NCI-H774 (cell line): ENCODE data around the gene AP4E1.
"Not testable (repeated sequence)": the region's sequence is repeated elsewhere in the genome, so short reads cannot be mapped to it uniquely, and the experiment has no call there.

ENCODE experiments used
- DNase-seq: peaks from one replicate; lab custom pipeline; 2025; lab: John Stamatoyannopoulos, UW

Gene AP4E1

DNA sequence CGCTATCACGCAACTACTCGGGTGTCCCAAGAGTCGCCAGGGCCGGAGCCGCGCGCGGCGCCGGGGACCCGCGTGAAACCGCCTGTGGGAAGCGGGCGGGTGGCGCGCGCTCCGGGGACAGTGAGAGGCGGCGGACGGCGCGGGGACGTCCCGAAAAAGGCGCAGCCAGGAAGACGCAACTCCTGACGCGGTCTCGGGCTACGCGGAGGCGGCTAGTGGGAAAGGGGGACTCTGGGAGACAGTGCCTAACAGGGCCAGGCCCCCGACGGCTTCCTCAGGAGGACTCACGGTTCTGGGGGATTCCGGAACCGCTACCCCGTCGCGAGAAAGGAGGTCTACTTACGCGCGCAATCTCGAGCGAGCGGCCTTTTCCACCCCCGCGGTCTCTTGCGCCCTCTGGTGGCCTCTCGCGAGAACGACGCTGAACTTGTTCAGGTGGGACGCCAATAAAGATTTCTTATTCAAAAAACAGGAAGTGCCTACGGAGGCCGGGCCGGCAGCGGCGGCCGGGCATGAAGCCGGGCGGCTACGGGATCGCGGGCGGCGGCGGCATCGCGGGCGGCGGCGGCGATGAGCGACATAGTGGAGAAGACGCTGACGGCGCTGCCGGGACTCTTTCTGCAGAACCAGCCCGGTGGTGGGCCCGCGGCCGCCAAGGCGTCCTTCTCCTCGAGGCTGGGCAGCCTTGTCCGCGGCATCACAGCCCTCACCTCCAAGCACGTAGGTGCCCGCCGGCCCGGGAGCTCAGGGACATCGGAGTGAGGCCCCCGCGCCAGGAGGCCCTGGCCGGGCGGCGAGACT is at the start of gene AP4E1:
TSS of gene AP4E1 (plus strand) at position 475 of the 801 bp plus-strand sequence. CDS start at position 571, 96 bp downstream.
- DNase-seq: peak; percentile 84

DNA sequence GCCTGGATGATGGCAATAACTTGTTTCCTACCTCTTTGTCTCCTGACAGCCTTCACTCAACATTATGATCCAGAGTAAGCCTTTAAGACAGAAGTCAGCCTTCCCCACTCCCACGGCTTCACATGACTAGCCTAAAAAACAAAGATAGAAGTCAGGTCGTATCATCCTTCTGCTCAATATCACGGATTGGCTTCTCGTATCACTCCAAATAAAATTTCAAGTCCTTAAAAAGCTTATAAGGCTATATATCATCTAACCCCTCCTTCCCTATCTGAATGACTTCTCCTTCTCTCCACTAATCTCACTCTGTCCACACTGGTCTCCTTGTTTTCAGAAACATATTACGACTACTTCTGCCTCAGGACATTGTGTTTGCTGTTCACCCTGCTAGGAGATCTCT is 47.7 kb upstream of the AP4E1 start:
- no peak for DNase-seq

DNA sequence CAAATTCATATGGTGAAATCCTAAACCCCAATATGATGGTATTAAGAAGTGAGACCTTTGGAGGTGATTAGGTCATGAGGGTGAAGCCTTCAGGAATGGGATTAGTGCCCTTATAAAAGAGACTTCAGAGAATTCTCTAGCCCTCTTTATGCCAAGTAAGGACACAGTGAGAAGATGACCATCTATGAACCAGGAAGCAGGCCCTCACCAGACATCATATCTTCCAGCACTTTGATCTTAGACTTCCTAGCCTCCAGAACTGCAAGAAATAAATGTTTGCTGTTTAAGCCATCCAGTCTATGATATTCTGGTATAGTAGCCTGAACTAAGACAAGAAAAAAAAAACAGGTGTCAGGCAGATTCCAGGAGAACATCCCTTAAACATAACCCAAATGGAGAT is 45.9 kb upstream of the AP4E1 start:
- DNase-seq: no peak

DNA sequence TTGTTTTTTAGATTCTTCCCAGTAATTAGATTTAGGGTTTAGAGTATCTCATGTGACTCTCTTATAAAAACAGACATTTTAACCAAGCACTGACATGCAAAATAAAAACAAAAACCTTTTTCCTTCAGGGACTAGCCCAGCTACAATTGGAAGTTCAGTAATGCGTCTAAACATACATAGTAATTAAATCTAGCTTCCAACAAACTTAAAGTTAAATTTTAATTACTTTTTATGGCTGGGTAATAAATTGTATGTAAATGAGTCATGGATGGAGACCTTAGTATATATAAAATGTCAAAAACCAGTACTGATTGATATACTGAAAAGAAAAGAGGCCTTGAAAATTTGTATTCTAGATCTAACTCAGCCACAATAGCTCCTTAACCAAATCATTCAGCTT is 43.6 kb upstream of the AP4E1 start:
- no peak for DNase-seq

DNA sequence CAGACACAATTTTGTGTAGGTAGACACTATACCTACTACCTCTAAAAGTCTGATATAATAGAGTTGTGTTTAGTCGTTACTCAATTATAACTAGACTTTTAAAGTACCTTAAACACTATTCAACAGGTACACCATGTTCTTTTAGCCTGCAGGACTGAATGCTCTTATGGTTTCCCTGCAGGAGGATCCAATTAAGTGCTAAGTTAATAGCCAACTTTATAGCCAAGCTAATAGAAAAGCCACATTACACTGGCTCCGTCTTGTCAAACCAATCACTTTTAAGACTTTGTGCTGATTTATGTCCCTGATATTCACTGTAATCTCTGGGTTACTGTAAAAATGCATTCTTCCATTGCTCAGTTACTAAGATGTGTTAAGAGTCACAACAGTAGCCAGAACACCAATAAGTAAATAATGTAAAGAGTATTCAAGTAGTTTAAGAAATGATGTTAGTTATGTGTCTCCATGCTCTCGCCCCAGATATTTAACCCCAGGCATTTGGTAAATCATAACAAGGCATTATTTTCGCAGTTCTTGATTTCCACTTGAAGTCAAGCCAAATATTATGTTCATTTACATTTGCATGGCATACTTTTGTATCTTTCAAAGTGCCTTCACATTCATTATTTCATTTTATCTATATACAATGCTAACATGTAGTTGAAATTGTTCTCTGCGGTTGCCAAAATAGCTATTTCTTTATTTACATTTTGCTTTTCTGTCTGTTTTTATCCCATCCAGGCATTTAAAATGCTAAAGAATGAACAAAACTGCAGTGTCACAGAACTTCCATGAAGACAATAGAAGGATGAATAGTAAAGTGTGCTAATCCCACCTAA is 42.7 kb upstream of the AP4E1 start:
- DNase-seq: no peak

DNA sequence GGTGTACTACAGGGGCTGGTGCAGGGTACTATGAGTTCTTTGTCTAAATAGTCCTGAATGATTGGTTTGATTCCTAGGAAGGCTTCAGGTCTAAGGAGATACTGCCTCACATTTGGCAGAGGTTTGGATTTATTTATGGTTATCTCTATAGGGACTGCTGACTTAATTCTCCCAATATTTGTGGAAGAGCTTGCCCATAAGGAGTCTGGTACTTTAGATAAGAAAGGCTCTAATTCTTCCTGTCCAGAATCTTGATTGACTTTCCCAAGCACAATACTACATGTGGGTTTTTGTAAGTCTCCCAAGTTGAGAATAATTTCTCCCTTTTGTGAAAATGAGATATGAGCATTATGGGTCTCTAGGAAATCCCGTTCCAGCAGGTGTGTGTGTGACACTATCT is 36.7 kb upstream of the AP4E1 start:
- DNase-seq: no peak

DNA sequence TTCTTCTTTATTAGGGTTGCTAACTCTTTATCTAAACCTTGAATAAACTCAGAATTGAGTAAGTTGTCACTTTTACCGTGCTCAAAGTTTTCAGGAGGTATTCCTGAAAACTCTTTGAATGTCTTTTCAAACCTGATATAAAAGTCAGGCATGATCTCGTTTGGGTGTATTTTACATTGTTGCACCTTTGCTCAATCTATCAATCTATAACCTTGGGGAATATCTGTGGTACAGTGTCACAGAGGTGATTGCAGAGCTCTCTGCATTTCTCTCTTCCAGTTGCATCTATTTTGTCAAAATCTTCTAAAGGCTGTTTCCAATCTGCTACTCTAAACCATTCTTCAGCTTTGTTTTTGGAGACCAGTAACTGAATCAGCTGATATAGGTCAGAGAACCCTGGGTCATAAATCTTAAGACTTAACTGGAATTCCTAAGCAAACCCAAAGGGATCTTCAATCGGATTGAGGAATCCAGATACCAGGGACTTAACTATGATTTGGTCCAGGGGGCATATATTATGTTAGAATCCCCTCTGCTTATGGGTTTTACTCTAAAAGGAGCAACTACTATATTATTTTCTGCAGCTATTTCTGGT is 35.6 kb upstream of the AP4E1 start:
- DNase-seq: no peak

DNA sequence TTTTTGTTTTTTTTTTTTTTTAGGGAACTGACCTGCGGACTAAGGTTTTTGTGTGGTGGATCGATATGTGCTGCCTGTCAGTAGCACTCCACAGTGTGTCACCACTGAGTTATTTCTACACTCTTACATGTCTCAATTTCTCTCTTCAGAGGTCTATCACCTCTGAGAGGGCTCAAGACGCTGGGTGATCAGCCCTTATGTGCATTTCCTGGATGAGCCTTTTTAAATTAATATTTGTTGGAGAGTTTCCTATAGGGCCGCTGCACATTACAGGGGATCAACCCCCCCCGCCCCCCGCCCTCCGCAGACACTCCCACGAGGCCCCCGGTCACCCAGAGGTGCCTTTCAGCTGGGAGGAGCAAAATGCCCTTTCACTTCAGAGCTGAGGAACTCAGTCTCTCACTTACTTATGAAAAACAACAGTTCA is 34.5 kb upstream of the AP4E1 start:
- DNase-seq: no peak

DNA sequence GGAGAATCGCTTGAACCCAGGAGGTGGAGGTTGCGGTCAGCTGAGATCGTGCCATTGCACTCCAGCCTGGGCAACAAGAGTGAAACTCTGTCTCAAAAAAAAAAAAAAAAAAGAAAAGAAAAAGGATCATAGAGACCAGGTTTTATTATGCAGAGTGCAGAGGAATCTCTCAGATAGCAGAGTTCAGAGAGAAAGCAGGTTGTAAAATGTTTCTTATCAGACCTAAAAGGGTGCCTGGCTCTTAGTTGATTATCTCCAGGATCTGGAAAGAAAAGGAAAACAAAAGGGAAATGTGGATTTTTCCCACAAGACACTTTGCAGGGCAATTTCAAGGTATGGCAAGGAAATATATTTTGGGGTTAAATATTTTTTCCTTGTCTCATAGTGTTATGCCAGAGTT is 33.2 kb upstream of the AP4E1 start:
- not testable (repeated sequence) for DNase-seq

DNA sequence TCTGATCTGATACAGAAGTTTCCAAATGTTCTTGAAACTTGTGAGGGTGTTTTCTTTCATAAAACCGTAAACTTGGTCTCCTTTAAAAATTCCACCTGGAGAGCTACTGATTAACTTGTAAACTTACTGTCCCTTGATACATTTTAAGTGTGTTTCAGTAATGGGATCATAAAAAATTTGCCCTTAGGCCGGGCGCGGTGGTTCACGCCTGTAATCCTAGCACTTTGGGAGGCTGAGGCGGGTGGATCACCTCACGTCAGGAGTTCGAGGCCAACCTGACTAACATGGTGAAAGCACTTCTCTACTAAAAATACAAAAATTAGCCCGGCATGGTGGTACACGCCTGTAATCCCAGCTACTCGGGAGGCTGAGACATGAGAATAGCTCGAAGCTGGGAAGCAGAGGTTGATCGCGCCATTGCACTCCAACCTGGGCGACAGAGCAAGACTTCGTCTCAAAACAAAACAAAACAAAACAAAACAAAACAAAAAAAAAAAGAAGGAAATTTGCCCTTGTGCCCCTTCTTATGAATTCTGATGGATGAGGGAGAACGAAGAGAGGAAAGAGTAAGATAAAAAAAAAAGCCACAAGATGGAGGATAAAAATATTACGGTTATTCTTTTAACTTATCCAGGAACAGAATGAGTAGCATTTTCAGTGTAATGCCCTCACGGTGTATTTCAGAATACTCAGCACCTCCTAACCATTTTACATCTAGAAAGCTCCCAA is 32.1 kb upstream of the AP4E1 start:
- DNase-seq: no peak

DNA sequence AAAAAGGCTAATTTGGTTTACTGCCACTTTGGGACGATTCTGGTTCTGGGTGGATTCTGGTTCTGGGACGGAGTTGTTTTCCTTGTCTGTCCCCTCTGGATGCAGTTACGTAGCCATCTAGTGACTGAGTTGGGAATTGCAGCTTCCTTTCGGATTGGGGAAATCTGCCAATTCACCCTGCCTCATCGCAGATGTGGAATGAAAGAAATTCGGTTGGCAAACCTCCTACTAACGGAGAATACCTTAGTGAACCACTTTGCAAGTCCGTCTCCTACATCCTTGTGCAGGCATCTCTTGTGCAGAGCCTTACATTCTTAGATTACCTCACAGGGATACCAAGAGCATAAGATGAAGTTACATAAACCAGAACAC is 31.5 kb upstream of the AP4E1 start:
- peak; percentile 67 for DNase-seq

DNA sequence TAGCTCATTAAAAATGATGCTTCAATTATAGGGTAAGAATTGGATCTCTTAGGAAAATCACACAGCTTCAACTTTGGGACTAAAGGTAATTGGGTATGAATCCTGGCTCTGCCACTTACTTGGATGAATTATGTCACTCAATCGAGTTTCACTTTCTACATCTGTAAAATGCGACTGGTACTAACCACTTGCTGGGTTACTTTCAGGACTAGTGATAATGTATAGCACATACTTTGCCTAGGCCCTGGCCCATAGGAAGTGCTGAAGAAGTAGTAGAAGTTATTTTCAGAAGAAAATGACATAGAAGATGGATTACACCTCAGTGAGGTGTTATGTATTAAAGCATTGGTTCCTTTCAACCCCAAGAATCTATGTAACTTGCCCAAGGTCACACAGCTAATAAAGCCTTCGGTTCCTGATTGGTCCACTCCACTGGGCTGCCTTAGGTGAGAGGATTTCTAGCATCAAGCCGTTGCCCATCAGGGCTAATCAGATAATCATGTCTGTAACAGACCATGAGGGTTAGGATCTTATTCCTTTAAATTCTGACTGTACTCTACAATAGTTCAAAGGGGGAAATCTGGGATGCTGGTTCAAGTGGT is 29.4 kb upstream of the AP4E1 start:
- no peak for DNase-seq

DNA sequence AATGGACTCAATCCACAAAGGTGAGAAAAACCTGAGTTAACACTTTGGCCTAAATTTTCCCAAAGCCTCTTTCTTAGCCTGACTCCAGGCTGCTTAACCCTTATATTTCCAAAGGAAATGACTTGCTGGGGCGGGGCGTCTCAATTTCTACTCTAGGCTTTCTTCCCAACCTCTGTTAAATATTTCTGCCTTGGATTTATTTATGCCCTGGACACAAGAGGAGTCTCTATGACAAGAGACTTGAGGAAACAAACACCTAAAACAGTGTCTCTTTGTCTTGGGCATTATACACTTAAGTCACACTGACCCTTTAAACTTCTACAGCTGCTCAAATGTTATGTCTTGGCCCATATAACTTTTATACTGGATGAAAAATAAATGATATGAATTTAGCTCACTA is 28.3 kb upstream of the AP4E1 start:
- no peak for DNase-seq

DNA sequence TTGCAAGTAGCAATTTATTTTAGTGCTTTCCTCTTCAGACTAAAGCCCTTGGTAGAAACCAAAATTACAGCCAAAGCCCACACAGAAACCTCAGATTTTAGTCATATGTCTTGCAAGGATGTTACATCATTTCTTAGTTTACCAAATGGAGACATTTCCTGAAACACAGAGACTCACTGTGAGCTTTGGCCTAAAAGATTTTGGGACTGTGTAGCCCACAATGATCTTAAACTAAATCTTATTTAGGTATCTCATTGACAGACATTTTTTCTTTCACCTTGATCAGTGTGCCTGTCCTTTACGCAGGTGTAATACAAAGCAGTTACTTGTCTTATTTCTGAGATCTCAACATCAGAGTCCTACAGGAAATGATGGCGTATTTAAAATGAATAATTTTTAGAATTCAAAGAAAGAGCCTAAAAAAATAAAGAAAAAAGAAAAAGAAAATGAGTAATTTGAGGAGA is 27.8 kb upstream of the AP4E1 start:
- no peak for DNase-seq

DNA sequence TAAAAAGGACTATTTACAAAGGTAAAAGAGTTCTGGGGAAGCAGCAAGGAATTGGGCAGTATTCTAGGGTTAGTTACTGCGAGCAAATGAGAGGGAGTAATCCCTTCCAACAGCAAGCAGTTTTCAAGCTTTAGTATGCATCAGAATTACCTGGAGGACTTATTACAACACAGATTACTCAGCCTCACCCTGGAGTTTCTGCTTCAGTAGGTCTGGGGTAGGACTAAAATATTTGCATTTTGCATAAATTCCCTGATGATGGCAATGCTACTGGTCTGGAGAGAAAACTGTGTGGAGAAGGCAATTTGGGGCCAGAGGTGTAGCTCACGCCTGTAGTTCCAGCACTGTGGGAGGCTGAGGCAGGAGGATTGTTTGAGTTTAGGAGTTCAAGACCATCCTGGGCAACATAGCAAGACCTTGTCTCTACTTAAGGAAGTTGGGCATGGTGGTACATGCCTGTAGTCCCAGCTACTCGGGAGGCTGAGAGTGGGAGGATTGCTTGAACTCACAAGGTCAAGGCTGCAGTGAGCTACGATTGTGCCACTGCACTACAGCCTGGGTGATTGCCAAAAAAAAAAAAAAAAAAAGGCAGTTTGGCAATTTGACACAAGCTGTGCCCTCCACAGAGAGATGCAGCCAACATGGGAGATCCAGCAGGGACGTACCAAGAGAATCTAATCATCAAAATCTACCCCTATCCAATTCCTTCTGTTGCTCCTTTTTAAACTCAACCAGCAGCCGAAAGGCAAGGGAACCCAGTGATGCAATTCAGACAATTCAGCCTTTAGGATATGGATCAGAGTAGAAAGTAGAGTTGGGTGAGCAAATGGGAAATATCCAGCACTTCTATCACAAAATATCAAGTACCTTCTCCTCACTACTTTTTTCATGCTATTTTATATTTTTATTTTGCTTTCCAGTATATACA is 27.1 kb upstream of the AP4E1 start:
- no peak for DNase-seq

DNA sequence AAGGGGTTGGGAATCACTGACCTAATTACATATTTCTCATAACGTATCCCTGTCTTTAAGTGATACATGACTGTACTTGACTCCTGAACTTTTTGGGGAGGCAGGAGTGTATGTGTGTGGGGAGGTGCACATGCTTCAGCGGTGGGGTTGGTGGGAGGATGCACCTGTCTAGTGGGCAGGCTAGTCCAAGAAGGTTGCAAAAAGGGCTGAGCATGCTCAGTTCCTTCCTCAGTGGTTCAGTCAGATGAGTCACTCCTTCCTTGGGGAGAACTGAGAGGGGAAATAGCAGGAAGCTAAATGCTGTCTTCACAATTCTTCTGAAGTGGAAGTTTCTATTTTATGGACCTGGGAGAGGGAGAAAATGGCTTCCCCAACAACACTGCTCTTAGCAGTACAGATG is 24.6 kb upstream of the AP4E1 start:
- no peak for DNase-seq

DNA sequence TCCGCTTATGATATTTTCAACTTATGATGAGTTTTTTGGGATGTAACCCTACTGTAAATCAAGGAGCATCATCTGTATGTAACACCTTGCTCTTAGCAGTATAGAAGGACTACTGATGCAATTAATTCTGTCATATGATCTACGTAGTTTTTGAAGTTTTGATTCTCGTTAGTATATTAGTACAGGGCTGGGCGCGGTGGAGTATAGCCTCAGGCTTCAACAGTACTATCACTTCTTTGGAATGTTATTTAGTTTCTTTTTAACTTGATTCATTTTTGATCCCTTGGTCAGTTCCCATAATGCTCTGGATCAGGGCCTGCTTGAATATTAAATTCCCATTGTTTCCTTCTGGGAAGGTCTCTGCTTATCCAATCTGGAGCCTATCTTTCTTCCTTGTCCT is 23.9 kb upstream of the AP4E1 start:
- DNase-seq: no peak

DNA sequence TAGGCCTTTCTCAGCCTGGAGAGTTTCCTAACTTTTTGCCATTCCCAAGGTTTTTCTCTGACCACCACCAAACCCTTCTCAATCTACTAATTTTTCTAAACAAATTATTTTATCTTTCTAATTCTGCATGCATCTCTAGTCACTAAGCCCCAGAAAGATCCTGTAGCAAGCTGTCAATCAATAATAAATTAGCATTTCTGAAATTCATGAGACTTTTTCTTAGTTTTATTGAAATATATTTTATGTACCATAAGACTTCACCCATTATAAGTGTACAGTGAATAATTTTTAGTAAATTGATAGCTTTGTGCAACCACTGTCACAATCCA is 22.4 kb upstream of the AP4E1 start:
- no peak for DNase-seq

DNA sequence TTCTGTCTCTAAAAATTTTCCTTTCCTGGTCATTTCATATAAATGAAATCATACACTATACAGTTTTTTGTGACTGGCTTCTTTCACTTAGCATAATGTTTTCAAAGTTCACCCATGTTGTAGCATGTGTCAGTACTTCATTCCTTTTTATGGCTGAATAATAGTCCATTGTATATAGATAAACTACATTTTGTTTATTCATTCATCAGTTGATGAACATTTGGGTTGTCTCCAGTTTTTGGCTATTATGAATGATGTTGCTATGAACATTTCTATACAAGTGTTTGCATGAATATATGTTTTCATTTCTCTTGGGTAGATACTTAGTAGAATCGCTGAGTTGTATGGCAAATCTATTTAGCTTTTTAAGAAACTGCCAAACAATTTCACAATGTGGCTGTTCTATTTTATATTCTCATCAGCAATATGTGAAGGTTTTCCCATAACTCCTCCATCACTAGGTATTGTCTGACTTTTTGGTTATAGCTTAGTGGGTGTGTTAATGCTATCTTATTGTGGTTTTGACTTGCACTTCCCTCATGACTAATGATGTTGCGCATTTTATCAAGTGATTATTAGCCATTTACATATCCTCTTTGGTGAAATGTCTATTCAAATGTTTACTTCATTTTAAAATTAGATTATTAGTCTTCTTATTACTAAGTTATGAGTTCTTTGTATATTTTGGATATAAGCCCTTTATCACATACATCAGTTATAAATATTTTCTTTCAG is 21.7 kb upstream of the AP4E1 start:
- DNase-seq: no peak

DNA sequence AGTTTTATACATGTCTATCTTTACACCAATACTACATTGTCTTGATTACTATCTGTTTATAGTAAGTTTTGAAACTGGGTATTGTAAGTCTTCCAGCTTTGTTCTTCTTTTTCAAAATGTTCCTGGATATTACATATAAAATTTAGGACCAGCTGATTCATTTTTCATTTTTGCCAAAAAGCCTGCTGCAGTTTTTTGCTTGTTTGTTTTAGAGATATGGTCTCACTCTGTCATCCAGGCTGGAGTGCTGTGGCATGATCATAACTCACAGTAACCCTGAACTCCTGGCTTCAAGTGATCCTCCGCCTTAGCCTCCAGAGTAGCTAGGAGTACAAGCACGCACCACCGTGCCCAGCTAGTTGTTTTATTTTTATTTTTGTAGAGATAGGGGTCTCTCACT is 20.4 kb upstream of the AP4E1 start:
- no peak for DNase-seq
